Transverse colon (tissue), 1 donor: ENCODE results near the gene GABRD.

Experiments used
- EP300 ChIP-seq: sonication (generic); formaldehyde crosslinking; IDR thresholded peaks from one replicate; pipeline ENCODE4 v1.6.1; 2017; ENCODE audit warnings: antibody characterized with exemption, low read depth
- POLR2A ChIP-seq: fragments of 450-650 bp; IDR thresholded peaks from one replicate; pipeline ENCODE4 v1.6.1; 2016; ENCODE audit warnings: antibody characterized with exemption, mild to moderate bottlenecking, moderate library complexity

- TF ChIP-seq EP300 (no peak), POLR2A (no peak)
These were observed 30.0 kb upstream of the GABRD start for GRCh38 chr1:1989102-1989542.
